ES-I3 (cell line): Measurements from ENCODE around the gene SHISAL1.

Source experiments
- H3K36me3 ChIP-seq: 2 replicates; pipeline ENCODE4 v1.6.1; 2013; ENCODE audit warnings: mild to moderate bottlenecking, low read length, control low read depth, moderate library complexity; ENCODE audit not compliant: insufficient read depth
- H3K4me1 ChIP-seq: 2 replicates; pipeline ENCODE4 v1.6.1; 2013; ENCODE audit warnings: mild to moderate bottlenecking, control low read depth, low read length; ENCODE audit not compliant: insufficient read depth
- H3K9ac ChIP-seq: 2 replicates; pipeline ENCODE4 v1.6.1; 2013; ENCODE audit warnings: low read depth, mild to moderate bottlenecking, low read length, moderate library complexity
- H3K9me3 ChIP-seq: 2 replicates; pipeline ENCODE4 v1.6.1; 2013; ENCODE audit warnings: mild to moderate bottlenecking, low read length, moderate library complexity; ENCODE audit not compliant: control insufficient read depth, insufficient read depth

SHISAL1 gene

DNA sequence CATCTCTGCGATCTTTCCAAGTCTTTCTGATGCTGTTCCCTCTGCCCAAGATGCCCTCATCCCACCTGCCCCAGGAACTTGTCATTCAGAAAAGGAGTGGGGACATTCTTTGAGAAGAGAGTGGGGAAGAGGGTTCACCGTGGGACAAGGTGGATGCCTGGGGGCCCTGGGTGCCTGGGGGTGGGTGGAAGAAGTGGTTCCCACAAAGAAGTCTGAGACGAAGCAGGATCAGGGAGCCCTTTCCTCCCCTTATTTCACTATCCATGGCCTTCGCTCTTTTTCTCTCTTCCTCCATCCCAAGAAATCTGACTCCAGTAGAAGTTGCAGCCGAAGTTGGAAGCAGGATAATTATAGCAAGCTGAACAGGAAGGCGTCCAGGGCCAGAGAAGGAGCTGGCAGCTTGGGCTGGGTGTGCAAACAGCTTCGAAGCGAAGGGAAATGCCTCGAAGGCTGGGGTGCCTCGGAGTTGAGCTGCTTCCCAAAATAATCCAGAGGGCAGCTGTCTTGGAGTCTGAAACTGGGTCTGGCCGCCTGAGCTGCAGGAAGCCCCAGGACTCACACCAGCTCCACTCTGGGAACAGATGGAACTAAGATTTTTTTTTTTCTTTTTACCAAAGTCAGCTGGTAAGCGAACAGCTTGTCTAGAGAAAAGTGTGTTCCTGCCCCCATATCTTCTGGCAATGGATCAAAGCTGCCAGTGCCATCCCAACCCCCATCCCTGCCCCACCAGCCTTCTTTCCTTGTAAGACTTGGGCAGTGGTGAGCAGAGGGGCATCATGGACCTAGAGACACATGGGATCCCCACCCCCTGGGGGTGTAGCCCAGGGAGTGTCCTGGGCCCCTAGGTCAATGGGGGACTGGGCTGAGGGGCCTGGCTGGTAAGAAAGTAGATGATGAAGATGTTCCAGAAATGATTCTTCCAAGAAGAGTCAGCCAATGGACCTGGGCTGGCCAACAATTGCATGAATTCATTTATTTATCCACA lies 100.5 kb downstream of the SHISAL1 start:
- no peaks in the 10 kb centered on the region for H3K4me1 ChIP-seq
- H3K9ac ChIP-seq: no peak overlapping the region
- no peaks in the 10 kb centered on the region for H3K9me3 ChIP-seq
- no peaks in the 10 kb centered on the region for H3K36me3 ChIP-seq

DNA sequence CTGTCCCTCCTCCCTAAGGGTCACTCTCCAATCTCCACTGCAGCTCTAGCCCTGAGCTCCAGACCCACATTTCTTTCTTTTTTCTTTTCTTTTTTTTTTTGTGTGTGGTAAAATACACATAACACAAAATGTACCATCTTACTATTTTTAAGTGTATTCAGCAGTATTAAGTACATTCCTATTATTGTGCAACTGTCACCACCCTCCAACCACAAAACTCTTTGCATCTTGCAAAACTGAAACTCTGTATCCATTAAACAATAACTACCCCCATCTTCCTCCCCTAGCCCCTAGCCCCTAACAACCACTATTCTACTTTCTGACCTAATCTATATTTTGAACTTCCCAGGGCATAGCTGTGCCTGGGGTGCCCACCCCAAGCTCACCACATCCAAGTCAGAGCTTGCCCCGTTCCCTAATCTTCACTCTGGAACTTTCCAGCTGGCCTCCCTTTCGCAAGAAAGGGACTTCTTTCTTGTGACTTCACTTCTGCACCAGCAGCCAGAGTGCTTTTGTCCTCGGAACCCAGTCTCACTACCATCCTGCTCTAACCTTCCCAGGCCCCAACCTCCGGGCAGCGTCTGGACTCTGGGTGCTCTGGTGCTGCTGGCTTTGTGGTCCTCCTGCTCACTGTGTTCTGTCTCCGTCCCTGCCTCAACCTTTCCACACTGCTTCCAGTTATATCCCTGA lies 101.3 kb downstream of the SHISAL1 start:
- Histone ChIP-seq H3K9ac (no peak overlapping the region), H3K9me3 (no peaks in the 10 kb centered on the region), H3K36me3 (no peaks in the 10 kb centered on the region), H3K4me1 (no peaks in the 10 kb centered on the region)

DNA sequence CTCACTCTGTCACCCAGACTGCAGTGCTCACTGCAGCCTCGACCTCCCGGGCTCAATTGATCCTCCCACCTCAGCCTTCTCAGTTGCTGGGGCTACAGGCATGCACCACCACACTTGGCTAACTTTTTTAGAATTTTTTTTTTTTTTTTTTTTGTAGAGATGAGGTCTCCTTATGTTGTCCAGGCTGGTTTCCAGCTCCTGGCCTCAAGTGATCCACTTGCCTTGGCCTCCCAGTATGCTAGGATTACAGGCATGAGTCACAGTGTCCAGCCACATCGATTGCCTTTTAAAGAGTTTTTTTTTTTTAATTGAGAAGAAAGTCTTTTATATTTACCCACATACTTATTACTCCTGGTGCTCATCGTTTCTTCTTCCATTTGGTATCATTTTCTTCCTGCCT lies 102.0 kb downstream of the SHISAL1 start:
- Histone ChIP-seq H3K9me3 (no peaks in the 10 kb centered on the region), H3K36me3 (no peaks in the 10 kb centered on the region), H3K9ac (no peak overlapping the region), H3K4me1 (no peaks in the 10 kb centered on the region)

DNA sequence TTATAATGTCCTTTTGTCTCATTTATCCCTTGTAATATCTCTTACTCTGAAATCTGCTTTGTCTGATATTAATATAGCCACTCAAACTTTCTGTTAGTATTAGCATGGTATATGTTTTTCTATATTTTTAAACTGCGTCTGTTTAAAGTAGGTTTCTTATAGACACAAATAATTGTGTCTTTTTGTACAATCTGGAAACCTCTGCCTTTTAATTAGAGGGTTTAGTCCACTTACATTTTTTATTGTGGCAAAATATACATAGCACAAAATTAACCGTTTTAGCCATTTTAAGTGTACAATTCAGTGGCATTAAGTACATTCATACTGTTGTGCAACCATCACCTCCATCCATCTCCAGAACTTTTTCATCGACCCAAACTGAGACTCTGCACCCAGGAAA lies 103.4 kb downstream of the SHISAL1 start:
- Histone ChIP-seq H3K9ac (no peak overlapping the region), H3K9me3 (no peaks in the 10 kb centered on the region), H3K4me1 (no peaks in the 10 kb centered on the region), H3K36me3 (no peaks in the 10 kb centered on the region)

DNA sequence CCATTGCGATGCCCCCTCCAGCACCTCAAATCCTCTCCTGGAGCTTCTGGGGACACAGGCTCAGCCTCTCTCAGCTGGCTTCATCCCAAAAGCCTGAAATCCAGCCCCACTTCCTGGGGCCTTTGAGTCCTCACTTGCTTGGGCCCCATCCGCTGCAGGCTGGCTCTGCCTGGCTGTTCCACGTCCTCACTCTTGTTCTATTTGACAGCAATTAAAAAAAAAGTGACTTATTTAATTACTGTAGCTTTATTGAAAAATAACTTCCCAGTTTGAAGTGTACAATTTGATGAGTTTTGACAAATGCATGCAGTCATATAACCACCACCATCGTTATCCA lies 104.8 kb downstream of the SHISAL1 start:
- Histone ChIP-seq H3K4me1 (no peaks in the 10 kb centered on the region), H3K9ac (no peak overlapping the region), H3K36me3 (no peaks in the 10 kb centered on the region), H3K9me3 (no peaks in the 10 kb centered on the region)

DNA sequence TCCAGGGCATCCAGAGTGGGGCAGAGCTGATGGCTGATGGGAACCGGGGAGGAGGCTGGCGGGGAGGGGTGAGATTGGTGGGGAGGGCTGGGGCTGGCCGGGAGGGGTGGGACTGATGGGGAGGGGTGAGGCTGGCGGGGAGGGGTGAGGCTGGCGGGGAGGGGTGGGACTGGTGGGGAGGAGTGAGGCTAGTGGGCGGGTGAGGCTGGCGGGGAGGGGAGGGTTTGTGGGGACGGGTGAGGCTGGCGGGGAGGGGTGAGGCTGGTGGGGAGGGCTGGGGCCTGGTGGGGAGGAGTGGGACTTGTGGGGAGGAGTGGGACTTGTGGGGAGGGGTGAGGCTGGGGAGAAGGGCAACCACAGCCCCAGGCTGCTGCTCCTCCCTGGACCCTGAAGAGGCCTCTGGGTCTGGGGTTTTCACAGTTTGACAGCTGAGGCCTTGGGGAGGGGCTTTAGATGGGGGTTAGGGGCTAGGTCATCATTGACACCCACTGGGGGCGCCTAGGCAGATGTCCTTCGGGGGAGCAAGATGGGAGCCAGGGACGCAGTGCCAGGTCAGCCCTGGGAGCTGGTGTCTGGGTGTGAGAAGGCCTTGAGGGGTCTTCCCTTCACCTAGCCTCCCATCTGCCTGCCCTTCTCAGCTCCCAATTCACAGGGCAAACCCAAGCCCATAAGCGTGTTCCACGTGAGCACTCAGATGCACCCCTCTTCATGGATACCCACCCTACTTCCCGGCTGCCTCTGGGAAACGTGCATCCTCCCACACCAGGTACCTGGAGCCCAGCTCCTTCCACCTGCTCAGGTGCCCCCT lies 105.4 kb downstream of the SHISAL1 start:
- no peak overlapping the region for H3K9ac ChIP-seq
- no peaks in the 10 kb centered on the region for H3K4me1 ChIP-seq
- no peaks in the 10 kb centered on the region for H3K36me3 ChIP-seq
- H3K9me3 ChIP-seq: no peaks in the 10 kb centered on the region

DNA sequence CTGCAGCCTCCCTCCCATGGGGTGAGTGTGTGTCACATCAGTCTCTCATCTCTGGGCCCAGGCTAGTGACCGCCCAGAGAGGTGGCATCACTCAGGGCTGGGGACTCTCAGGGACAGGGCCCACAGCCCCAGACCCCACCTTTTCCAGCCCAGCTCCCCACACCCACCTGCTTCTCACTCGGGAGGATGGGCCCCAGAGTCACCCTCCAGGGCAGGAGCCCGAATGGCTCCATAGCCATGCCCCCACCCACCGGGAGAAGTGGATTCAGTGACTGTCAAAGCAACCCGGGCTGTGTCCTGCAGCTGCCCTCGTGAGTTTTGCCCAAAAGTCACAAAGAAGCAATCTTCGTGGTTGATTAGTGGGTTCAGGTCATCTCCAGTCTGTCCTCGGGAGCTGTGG lies 106.1 kb downstream of the SHISAL1 start:
- Histone ChIP-seq H3K9me3 (no peaks in the 10 kb centered on the region), H3K9ac (no peak overlapping the region), H3K4me1 (no peaks in the 10 kb centered on the region), H3K36me3 (no peaks in the 10 kb centered on the region)

DNA sequence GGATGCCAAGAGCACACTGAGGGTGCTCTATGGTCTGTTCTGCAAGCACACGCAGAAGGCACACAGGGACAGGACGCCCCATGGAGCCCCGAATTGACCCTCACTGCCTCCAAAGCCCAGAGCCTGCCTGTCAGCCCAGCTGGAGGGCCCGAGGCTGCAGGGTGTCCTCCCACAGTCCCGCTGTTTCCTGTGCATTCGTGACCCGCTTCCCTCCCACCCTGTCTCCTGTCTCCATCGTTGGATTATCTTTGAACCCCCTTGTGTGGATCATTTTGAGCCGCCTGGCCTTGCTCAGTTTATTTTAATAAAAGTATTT lies 106.5 kb downstream of the SHISAL1 start:
- no peaks in the 10 kb centered on the region for H3K36me3 ChIP-seq
- no peak overlapping the region for H3K9ac ChIP-seq
- H3K4me1 ChIP-seq: no peaks in the 10 kb centered on the region
- H3K9me3 ChIP-seq: no peaks in the 10 kb centered on the region

DNA sequence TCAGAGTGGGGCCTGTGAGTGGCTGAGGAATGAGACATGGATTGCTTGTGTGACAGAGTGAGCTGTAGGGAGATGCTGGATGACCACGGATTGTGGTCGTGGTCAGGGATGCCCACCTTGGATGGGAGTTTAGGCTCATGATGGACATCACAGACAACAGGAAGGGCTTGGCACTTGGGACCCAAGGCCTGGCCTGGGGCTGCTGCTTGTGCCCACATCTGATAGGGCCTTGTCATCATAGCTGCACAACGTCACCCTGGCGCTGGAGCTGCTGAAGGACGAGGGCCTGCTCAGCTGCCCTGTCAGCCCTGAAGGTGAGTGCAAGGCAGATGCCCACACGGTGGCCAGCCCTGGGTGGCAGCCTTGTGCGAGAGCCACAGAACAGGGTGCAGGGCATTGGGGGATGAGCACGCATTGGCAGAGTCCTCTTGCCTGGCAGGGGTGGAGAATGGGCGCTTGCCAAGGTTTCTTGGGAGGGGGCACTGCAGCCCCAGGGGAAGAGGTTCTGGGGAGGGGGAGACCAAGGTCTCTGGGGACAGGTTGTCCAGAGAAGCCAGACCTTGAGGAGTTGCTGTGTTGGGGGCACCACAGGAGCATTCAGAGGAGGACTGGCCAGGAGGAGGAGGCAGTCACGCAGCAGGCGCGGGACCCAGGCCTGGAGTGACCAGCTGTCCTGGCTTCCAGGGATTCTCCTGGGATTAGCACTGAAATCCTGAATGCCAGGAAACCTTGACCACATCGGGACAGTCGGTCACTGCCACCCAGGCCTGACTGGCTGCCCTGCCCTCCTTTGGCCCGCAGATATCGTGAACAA lies 107.0 kb downstream of the SHISAL1 start:
- H3K4me1 ChIP-seq: no peaks in the 10 kb centered on the region
- no peaks in the 10 kb centered on the region for H3K36me3 ChIP-seq
- H3K9ac ChIP-seq: no peak overlapping the region
- H3K9me3 ChIP-seq: no peaks in the 10 kb centered on the region

DNA sequence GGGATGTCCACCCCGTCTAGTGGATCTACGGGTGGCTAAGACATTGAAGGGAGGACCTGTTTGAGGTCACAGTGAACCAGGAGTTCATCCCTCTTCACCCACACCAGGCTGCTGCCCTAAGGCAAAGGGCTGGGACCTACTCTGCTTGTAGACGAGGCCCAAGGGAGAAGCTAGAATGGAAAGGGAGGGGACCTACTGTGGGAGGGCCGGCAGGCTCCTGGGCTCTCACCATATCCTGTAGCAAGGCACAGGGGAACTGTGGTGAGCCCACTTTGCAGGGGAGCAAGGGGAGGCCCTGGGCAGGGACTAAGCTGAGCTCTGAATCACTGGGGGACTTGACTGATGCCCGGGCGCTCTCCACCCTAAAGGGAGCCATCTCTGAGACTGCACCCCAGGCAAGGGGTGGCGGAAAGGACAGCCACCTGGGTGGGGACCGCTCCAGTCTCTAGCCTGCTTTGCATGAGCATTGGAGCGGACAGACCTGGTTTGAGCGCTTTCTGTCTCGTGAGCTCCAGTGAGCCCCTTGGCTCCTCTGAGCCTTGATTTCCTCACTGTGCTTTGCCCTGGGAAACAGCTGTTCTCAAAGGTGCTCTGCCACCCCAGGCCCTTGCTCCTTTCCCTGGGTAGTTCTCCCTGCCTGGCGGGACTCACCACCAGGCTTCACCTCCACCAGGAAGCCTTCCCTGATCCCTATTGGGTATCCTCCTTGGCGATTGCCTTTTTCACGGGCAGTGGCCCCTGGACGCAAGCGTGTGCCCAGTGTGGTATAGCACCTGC lies 107.8 kb downstream of the SHISAL1 start:
- Histone ChIP-seq H3K36me3 (no peaks in the 10 kb centered on the region), H3K9me3 (no peaks in the 10 kb centered on the region), H3K9ac (no peak overlapping the region), H3K4me1 (no peaks in the 10 kb centered on the region)

DNA sequence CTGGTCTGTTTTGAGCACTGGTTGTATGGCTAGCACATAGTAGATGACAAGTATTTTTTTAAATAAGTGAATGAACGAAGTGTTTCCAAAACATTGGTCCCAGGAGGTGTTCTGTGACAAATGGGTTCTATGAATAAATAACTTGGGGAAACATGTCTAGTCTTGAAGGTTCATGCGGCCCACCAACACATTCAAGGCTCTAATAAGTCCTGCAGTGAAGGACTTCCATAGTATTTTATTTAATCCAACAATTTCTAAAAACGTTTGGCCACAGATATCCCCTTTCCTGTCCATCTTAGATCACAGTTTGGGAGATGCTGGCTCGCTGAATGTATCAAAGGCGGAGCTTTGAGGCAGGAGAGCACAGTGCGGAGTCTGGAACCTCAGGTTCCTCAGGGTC lies 109.5 kb downstream of the SHISAL1 start:
- Histone ChIP-seq H3K36me3 (no peaks in the 10 kb centered on the region), H3K4me1 (no peaks in the 10 kb centered on the region), H3K9ac (no peak overlapping the region), H3K9me3 (no peaks in the 10 kb centered on the region)

DNA sequence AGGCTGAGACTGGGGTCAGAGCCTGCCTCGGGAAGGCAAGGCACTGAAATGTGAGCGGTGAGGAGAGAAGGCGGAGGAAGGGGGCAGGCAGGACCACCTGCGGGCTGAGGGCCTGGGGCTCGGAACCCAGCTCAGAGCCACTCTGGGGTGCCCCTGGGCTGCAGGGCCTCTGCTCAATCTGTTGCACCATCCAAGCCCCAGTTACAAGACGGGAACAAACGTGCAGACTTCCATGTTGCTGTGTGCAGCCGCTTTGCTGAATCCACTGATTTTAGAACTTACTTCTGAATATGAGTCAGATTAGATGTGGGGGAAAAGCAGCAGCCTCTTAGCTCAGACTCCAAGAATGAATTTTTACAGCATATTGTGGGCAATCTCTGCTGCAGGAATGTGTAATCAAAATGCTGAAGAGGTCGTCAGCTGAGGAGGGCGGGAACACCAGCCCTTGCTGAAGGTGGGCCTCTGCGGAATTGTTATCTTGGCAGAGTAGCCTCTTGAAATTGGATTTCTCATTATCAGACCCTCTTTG lies 110.4 kb downstream of the SHISAL1 start:
- H3K4me1 ChIP-seq: no peaks in the 10 kb centered on the region
- no peaks in the 10 kb centered on the region for H3K9me3 ChIP-seq
- H3K9ac ChIP-seq: no peak overlapping the region
- H3K36me3 ChIP-seq: no peaks in the 10 kb centered on the region

DNA sequence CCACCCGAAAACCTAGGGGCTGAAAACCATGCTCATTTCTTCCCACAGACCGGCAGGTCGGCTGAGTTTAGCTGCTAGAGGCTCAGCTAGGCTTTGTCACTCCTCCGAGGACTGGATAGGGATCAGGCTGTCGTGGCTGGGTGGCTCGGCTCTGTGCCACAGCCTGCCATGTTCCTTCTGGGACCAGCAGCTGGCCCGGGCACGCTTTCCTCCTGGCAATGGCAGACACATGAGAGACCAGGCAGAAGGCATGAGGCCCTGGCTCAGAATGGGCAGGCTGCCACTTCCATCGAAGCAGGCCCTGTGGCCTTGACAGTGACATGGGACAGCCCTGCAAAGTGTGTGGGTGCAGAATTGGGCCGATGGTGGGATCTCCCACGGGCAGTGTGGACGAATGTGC lies 111.1 kb downstream of the SHISAL1 start:
- Histone ChIP-seq H3K4me1 (no peaks in the 10 kb centered on the region), H3K36me3 (no peaks in the 10 kb centered on the region), H3K9me3 (no peaks in the 10 kb centered on the region), H3K9ac (no peak overlapping the region)
